ENCODE results near the gene SMPX. TPM values are rescaled to one million over a fixed set of nuclear protein-coding genes. Genes with fewer than 3 reads are reported as not detected.

SMPX gene
- total and polyA plus RNA-seq, 9 of the 15 experiments (the other 6 are each of a cell fraction or from before 2014, with no cell fraction given): not detected

GRCh38 chrX:21733705-21734104 lies 24.2 kb downstream of the SMPX start (continued):
- TF ChIP-seq E2F8 (IDR thresholded peaks at IDR 0.05; ENCODE audit: low read depth, partially characterized antibody) (no peak), ZSCAN29 (IDR thresholded peaks at IDR 0.05) (no peak), MAZ (CRISPR knock-in tag; conservative IDR thresholded peaks at IDR 0.05 in 1 of 2, IDR thresholded peaks at IDR 0.05 in 1 of 2) (no peak), POLR3G (IDR thresholded peaks at IDR 0.05; ENCODE audit: extremely low read depth, insufficient read length, insufficient replicate concordance) (no peak), CAMTA2 (CRISPR knock-in tag; conservative IDR thresholded peaks at IDR 0.05) (no peak), SRF (CRISPR knock-in tag; IDR thresholded peaks at IDR 0.05) (no peak)

GRCh38 chrX:21730026-21730425 lies 27.9 kb downstream of the SMPX start:
- no peaks in the 10 kb centered on the region for H4K20me1 ChIP-seq (replicated peaks; ENCODE audit: control insufficient read depth, insufficient read depth, low read length)
- BruUV-seq (replicated peaks): no TSS peak
- H3K4me2 ChIP-seq (ENCODE audit: insufficient read depth, low read length): no peak overlapping the region
- H3K27ac ChIP-seq (ENCODE audit: extremely low read depth, low read depth, low read length): no peak overlapping the region
- no peak overlapping the region for H3K4me3 ChIP-seq
- in situ Hi-C loops (cut with MboI) (no loop called here), intact Hi-C loops (cut with micrococcal nuclease) (no loop called here)
- H3K36me3 ChIP-seq (ENCODE audit: control insufficient read depth, insufficient read depth, low read length): no peaks in the 10 kb centered on the region
- H3K4me1 ChIP-seq (replicated peaks in 1 of 2; ENCODE audit: control insufficient read depth in 2 of 2, insufficient read depth in 2 of 2, low read length in 2 of 2): no peaks in the 10 kb centered on the region
- no peak overlapping the region for H2AFZ ChIP-seq (ENCODE audit: low read depth, low read length)
- DNase-seq (ENCODE audit: extremely low read depth in 1 of 4, low spot score in 3 of 4): no peak
- TF ChIP-seq FOXJ3 (CRISPR knock-in tag; IDR thresholded peaks at IDR 0.05) (no peak), OTX1 (CRISPR knock-in tag; IDR thresholded peaks at IDR 0.05) (no peak), HMGN3 (IDR thresholded peaks at IDR 0.05; ENCODE audit: borderline replicate concordance, extremely low read depth, insufficient read length, low read depth, low read length) (no peak), CEBPG (CRISPR knock-in tag; IDR thresholded peaks at IDR 0.05) (no peak), CEBPG (tag; conservative IDR thresholded peaks at IDR 0.05 in 1 of 2, IDR thresholded peaks at IDR 0.05 in 1 of 2) (no peak), ZNF707 (CRISPR knock-in tag; conservative IDR thresholded peaks at IDR 0.05) (no peak), SMARCC2 (IDR thresholded peaks at IDR 0.05; ENCODE audit: low read depth) (no peak), ZC3H11A (IDR thresholded peaks at IDR 0.05; ENCODE audit: low read depth, low read length) (no peak), MAX (CRISPR knock-in tag; IDR thresholded peaks at IDR 0.05) (no peak), HNRNPUL1 (IDR thresholded peaks at IDR 0.05; ENCODE audit: low read length) (no peak)
- POLR2A ChIA-PET: no interaction called here
- CTCF ChIA-PET (ENCODE audit: low intra/inter-chr PET ratio): no interaction called here
- H3K9me1 ChIP-seq (ENCODE audit: control insufficient read depth, insufficient read depth, low read length): no peaks in the 10 kb centered on the region
- no peak overlapping the region for H3K9ac ChIP-seq (ENCODE audit: insufficient read depth in 1 of 2, low read depth in 2 of 2, low read length in 2 of 2)
- no peaks in the 10 kb centered on the region for H3K27me3 ChIP-seq (ENCODE audit: control insufficient read depth in 2 of 2, insufficient read depth in 2 of 2, low read length in 2 of 2)
- H3K79me2 ChIP-seq (ENCODE audit: control insufficient read depth, insufficient read depth, low read length): no peaks in the 10 kb centered on the region
- FAIRE-seq: no peak
- no peak for ATAC-seq
- H3K9me3 ChIP-seq (replicated peaks; ENCODE audit: control insufficient read depth, insufficient read depth, low read depth, low read length): no peaks in the 10 kb centered on the region

All from K562 (cell line).